ENCODE data around the gene YAE1. TPM values are rescaled to one million over a fixed set of nuclear protein-coding genes. Genes with fewer than 3 reads are reported as not detected.

Gene YAE1
- total RNA-seq, 1 experiment from 2014 or later = 29.1 TPM

- CTCF ChIA-PET = no interaction called here
- Histone ChIP-seq H3K27ac (ENCODE audit: low read depth, low read length, poor library complexity, severe bottlenecking) (no peak overlapping the region), H3K4me3 (ENCODE audit: low read depth, low read length, poor library complexity, severe bottlenecking) (no peak overlapping the region), H3K36me3 (ENCODE audit: insufficient read depth, low read length, poor library complexity, severe bottlenecking) (no peaks in the 10 kb centered on the region), H3K27me3 (replicated peaks; ENCODE audit: insufficient read depth, low read depth, low read length, poor library complexity) (no peaks in the 10 kb centered on the region), H3K9me3 (ENCODE audit: low read depth, low read length, poor library complexity, severe bottlenecking) (peaks cover 12% of the 10 kb centered on the region), H3K4me1 (ENCODE audit: insufficient read depth, low read length, poor library complexity, severe bottlenecking) (no peaks in the 10 kb centered on the region)
- POLR2A ChIA-PET (ENCODE audit: low non-redundant PET) = no interaction called here
- DNase-seq (ENCODE audit: low spot score) = no peak
- TF ChIP-seq CTCF (conservative IDR thresholded peaks at IDR 0.05; ENCODE audit: low read depth, low read length) (no peak), EZH2 (IDR thresholded peaks at IDR 0.05; ENCODE audit: borderline replicate concordance, low read depth, low read length, poor library complexity, severe bottlenecking) (no peak)
- intact Hi-C loops (cut with micrococcal nuclease; ENCODE audit: unreplicated experiment) = no loop called here
- BruUV-seq (replicated peaks) = no TSS peak
Measured at GRCh38 chr7:39547336-39547735, 18.9 kb upstream of the YAE1 start.

GRCh38 chr7:39550411-39550810 lies 15.8 kb upstream of the YAE1 start:
- CTCF ChIA-PET = no interaction called here
- no peak overlapping the region for H3K4me3 ChIP-seq (ENCODE audit: low read depth, low read length, poor library complexity, severe bottlenecking)
- H3K36me3 ChIP-seq (ENCODE audit: insufficient read depth, low read length, poor library complexity, severe bottlenecking) = no peaks in the 10 kb centered on the region
- H3K27me3 ChIP-seq (replicated peaks; ENCODE audit: insufficient read depth, low read depth, low read length, poor library complexity) = no peaks in the 10 kb centered on the region
- peaks cover 12% of the 10 kb centered on the region for H3K9me3 ChIP-seq (ENCODE audit: low read depth, low read length, poor library complexity, severe bottlenecking)
- POLR2A ChIA-PET (ENCODE audit: low non-redundant PET) = interaction anchor here (0.5 kb wide), 1 partner anchor 66 kb away, joined by 3 read pairs; no protein-coding TSS in a partner anchor
- H3K4me1 ChIP-seq (ENCODE audit: insufficient read depth, low read length, poor library complexity, severe bottlenecking) = no peaks in the 10 kb centered on the region
- no TSS peak for BruUV-seq (replicated peaks)
- no peak overlapping the region for H3K27ac ChIP-seq (ENCODE audit: low read depth, low read length, poor library complexity, severe bottlenecking)
- TF ChIP-seq CTCF (conservative IDR thresholded peaks at IDR 0.05; ENCODE audit: low read depth, low read length) (no peak), EZH2 (IDR thresholded peaks at IDR 0.05; ENCODE audit: borderline replicate concordance, low read depth, low read length, poor library complexity, severe bottlenecking) (no peak)
- DNase-seq (ENCODE audit: low spot score) = no peak
- intact Hi-C loops (cut with micrococcal nuclease; ENCODE audit: unreplicated experiment) = no loop called here

GRCh38 chr7:39553436-39553835 lies 12.8 kb upstream of the YAE1 start:
- no TSS peak for BruUV-seq (replicated peaks)
- CTCF ChIA-PET = interaction anchor here (1.2 kb wide), 1 partner anchor 27 kb away, joined by 4 read pairs; no protein-coding TSS in a partner anchor
- intact Hi-C loops (cut with micrococcal nuclease; ENCODE audit: unreplicated experiment) = no loop called here
- Histone ChIP-seq H3K9me3 (ENCODE audit: low read depth, low read length, poor library complexity, severe bottlenecking) (no peaks in the 10 kb centered on the region), H3K27ac (ENCODE audit: low read depth, low read length, poor library complexity, severe bottlenecking) (no peak overlapping the region), H3K27me3 (replicated peaks; ENCODE audit: insufficient read depth, low read depth, low read length, poor library complexity) (no peaks in the 10 kb centered on the region), H3K36me3 (ENCODE audit: insufficient read depth, low read length, poor library complexity, severe bottlenecking) (no peaks in the 10 kb centered on the region), H3K4me3 (ENCODE audit: low read depth, low read length, poor library complexity, severe bottlenecking) (no peak overlapping the region), H3K4me1 (ENCODE audit: insufficient read depth, low read length, poor library complexity, severe bottlenecking) (no peaks in the 10 kb centered on the region)
- no peak for TF ChIP-seq CTCF (conservative IDR thresholded peaks at IDR 0.05; ENCODE audit: low read depth, low read length)
- no peak for TF ChIP-seq EZH2 (IDR thresholded peaks at IDR 0.05; ENCODE audit: borderline replicate concordance, low read depth, low read length, poor library complexity, severe bottlenecking)
- no peak for DNase-seq (ENCODE audit: low spot score)
- POLR2A ChIA-PET (ENCODE audit: low non-redundant PET) = no interaction called here

Measured in A673 (cell line).